Psoas muscle (tissue), 8 donors: Measurements from ENCODE around the gene EME1. TPM values are rescaled to one million over a fixed set of nuclear protein-coding genes. Genes with fewer than 3 reads are reported as not detected.
"Not testable (repeated sequence)": the region's sequence is repeated elsewhere in the genome, so short reads cannot be mapped to it uniquely, and the experiment has no call there.

Source experiments
- ATAC-seq, 4 donors: fragments of 200-7000 bp; cut with Tn5 transposase; one replicate each; pipeline ENCODE4 v1.9.1; 2020; ENCODE audit warnings: moderate library complexity in 3 of 4, mild to moderate bottlenecking in 2 of 4
- DNase-seq, 2 donors: peaks; one replicate each; pipeline ENCODE4 v3.0.0-alpha.2; 2020
- H3K27ac ChIP-seq: fragments of 200-600 bp; one replicate; pipeline ENCODE4 v1.8.0; 2022
- H3K27me3 ChIP-seq, 3 donors: fragments of 200-600 bp in 1 of 3; one replicate each; pipeline versions ENCODE4 v1.6.1 to v1.8.0; 2013 to 2022; ENCODE audit warnings: low read length in 2 of 3, mild to moderate bottlenecking in 2 of 3, moderate library complexity in 1 of 3; ENCODE audit not compliant: insufficient read depth in 3 of 3
- H3K36me3 ChIP-seq, 2 donors: fragments of 200-600 bp in 1 of 2; one replicate each; pipeline versions ENCODE4 v1.6.1 to v1.8.0; 2013 to 2022; ENCODE audit warnings: low read depth in 1 of 2, mild to moderate bottlenecking in 1 of 2, moderate library complexity in 1 of 2; ENCODE audit not compliant: insufficient read depth in 1 of 2
- H3K4me1 ChIP-seq: fragments of 200-600 bp; one replicate; pipeline ENCODE4 v1.8.0; 2022
- H3K4me3 ChIP-seq: fragments of 200-600 bp; one replicate; pipeline ENCODE4 v1.8.0; 2022; ENCODE audit warnings: mild to moderate bottlenecking
- H3K9me3 ChIP-seq: fragments of 200-600 bp; one replicate; pipeline ENCODE4 v1.8.0; 2022
- CTCF ChIP-seq: fragments of 200-600 bp; IDR thresholded peaks from one replicate; pipeline ENCODE4 v1.8.0; 2022; ENCODE audit warnings: antibody characterized with exemption
- WGBS, 3 donors: extraction: QIAGEN DNeasy Blood & Tissue Kit; methylation state at CpG; one replicate each; pipeline versions ENCODE4 v1.1.6 to v1.1.7; 2013; 5-methylcytosine and 5-hydroxymethylcytosine counted together
- intact Hi-C, 2 donors: fragments of 100-400 bp; cut with DNase I; formaldehyde crosslinking; loops; one replicate each; pipeline versions ENCODE4 v1.11.0 to v1.14.2; 2022
- polyA plus RNA-seq, 3 donors: library from polyadenylated mRNA; stranded (reverse); fragments of 200-250 nt; gene quantifications; one replicate each; pipeline ENCODE4 v1.2.3, GENCODE V29; 2013
- total RNA-seq, 4 donors: library from RNA; stranded (reverse); fragmentation: NEBNext Ultra II Directional in 2 of 4; extraction: Animal tissue kit (Norgen Biotek cat#: 25700) in 2 of 4; gene quantifications; one replicate each; pipeline versions ENCODE4 v1.2.1 to v1.2.4, GENCODE V29; 2021 to 2023
- donor health status: healthy with polysubstance abuse.
- donor health status: DM: no; HTN: no; CAD: no; lungs with moderate emphysema.
- donor health status: Bipolar disorder and iron deficiency.
- donor health status: healthy.
- donor health status: DM: yes; HTN: yes; CAD: no.
- donor health status: DM: no; HTN: no; CAD: no.
- donor health status: DM: no; HTN: no; CAD: no.
- donor health status: DM: yes; HTN: yes; CAD: no.

EME1 gene
- total and polyA plus RNA-seq, 7 donors: 0.06 to 0.39 (median 0.29) TPM; not detected in 2

GRCh38 chr17:50329716-50330115, 43.3 kb upstream of the EME1 start:
- no peak for ATAC-seq
- no peak overlapping the region for H3K27ac ChIP-seq

GRCh38 chr17:50330151-50330775, 42.8 kb upstream of the EME1 start:
- Histone ChIP-seq H3K27me3 (peaks cover 0 to 3% (median 2%) of the 10 kb centered on the region in 3 donors), H3K4me3 (no peak overlapping the region), H3K4me1 (peaks cover 5% of the 10 kb centered on the region), H3K36me3 (no peaks in the 10 kb centered on the region), H3K27ac (no peak overlapping the region), H3K9me3 (no peaks in the 10 kb centered on the region)
- ATAC-seq: no peak
- no peak for DNase-seq
- intact Hi-C loops: no loop called here
- no peak for TF ChIP-seq CTCF
- 87 to 93% (median 88%) methylated on average over 11 of the region's 11 CpGs for WGBS, 3 donors

More at GRCh38 chr17:50329716-50330115, 43.3 kb upstream of the EME1 start:
- Histone ChIP-seq H3K9me3 (no peaks in the 10 kb centered on the region), H3K36me3 (no peaks in the 10 kb centered on the region), H3K27me3 (peaks cover 0 to 3% (median 0%) of the 10 kb centered on the region in 3 donors), H3K4me3 (no peak overlapping the region), H3K4me1 (peaks cover 5% of the 10 kb centered on the region)
- 87 to 93% (median 90%) methylated on average over 3 of the region's 3 CpGs for WGBS, 3 donors
- DNase-seq: no peak
- TF ChIP-seq CTCF: no peak
- intact Hi-C loops: no loop called here

GRCh38 chr17:50331085-50331791, 41.8 kb upstream of the EME1 start:
- intact Hi-C loops: no loop called here
- TF ChIP-seq CTCF: no peak
- 69 to 73% (median 70%) methylated on average over 4 of the region's 4 CpGs for WGBS, 3 donors
- H3K27ac ChIP-seq: no peak overlapping the region
- no peaks in the 10 kb centered on the region for H3K36me3 ChIP-seq
- peak in 2 of 4 donors; percentile 27 to 32 for ATAC-seq
- H3K4me3 ChIP-seq: no peak overlapping the region
- H3K27me3 ChIP-seq: peaks cover 0 to 3% (median 2%) of the 10 kb centered on the region in 3 donors
- H3K4me1 ChIP-seq: peaks cover 5% of the 10 kb centered on the region
- DNase-seq: no peak
- no peaks in the 10 kb centered on the region for H3K9me3 ChIP-seq

GRCh38 chr17:50332196-50332595, 40.8 kb upstream of the EME1 start:
- Histone ChIP-seq H3K9me3 (no peaks in the 10 kb centered on the region), H3K4me1 (peaks cover 5% of the 10 kb centered on the region), H3K4me3 (no peak overlapping the region), H3K36me3 (no peaks in the 10 kb centered on the region), H3K27me3 (peaks cover 0 to 3% (median 2%) of the 10 kb centered on the region in 3 donors), H3K27ac (no peak overlapping the region)
- WGBS, 3 donors: 62 to 74% (median 71%) methylated on average over 6 of the region's 6 CpGs
- DNase-seq (no peak), ATAC-seq (no peak)
- intact Hi-C loops: no loop called here
- TF ChIP-seq CTCF: no peak

GRCh38 chr17:50333291-50334057, 39.6 kb upstream of the EME1 start:
- H3K27me3 ChIP-seq, H3K36me3 ChIP-seq, DNase-seq, H3K27ac ChIP-seq, ATAC-seq, H3K9me3 ChIP-seq, intact Hi-C loops, H3K4me3 ChIP-seq, H3K4me1 ChIP-seq: not testable (repeated sequence)
- 64 to 72% (median 69%) methylated on average over 14 of the region's 14 CpGs for WGBS, 3 donors
